ENCODE measurements around the gene PRMT7. TPM values are rescaled to one million over a fixed set of nuclear protein-coding genes. Genes with fewer than 3 reads are reported as not detected.

Gene PRMT7
- polyA plus RNA-seq, 1 donor (not counting 4 experiments of a cell fraction or from before 2014, with no cell fraction given): 27.4 TPM

DNA sequence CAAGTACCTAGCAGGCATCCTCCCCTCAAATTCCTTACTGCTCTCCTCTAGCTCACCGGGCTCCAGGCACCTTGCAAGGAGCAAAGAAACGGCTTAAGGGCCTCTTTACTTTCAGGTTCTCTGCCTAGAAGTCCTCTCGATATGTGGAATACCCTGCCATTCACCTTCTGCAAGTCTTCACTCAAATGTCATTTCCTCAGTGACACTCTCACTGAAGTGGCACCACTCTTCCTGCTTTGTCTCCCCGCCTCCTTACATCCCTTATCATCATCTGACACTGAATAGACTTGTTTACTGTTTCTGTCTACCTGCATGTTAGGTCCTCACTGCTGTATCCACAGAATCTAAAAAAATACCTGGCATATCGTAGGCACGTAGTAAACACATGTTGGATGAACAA lies 1.0 kb upstream of the PRMT7 start:
- DNase-seq (ENCODE audit: low read depth, low spot score): no peak

GRCh38 chr16:68310437-68310773 lies 414 bp upstream of the PRMT7 start:
- H3K4me3 ChIP-seq (ENCODE audit: control insufficient read depth in 2 of 3, extremely low read depth in 1 of 3, insufficient read depth in 2 of 3, low read depth in 1 of 3, low read length in 3 of 3): peak overlapping the region; percentile 92 to 98 (median 95)
- no peaks in the 10 kb centered on the region for H3K9me3 ChIP-seq (ENCODE audit: control insufficient read depth, low read depth, low read length)
- H2AFZ ChIP-seq (ENCODE audit: control insufficient read depth, low read length): peak overlapping the region; percentile 83
- no peak for TF ChIP-seq CTCF (optimal IDR thresholded peaks at IDR 0.05 in 1 of 3, IDR thresholded peaks at IDR 0.05 in 1 of 3, conservative IDR thresholded peaks at IDR 0.05 in 1 of 3; ENCODE audit: extremely low read depth in 1 of 3, insufficient read depth in 2 of 3, low read length in 3 of 3)
- no peak for TF ChIP-seq EZH2 (IDR thresholded peaks at IDR 0.05; ENCODE audit: low read length)
- H3K9ac ChIP-seq (ENCODE audit: control insufficient read depth, extremely low read depth, insufficient read depth, low read length): peak overlapping the region; percentile 83
- H3K27me3 ChIP-seq (ENCODE audit: control insufficient read depth, extremely low read depth, insufficient read depth, low read length): no peaks in the 10 kb centered on the region
- H4K20me1 ChIP-seq (ENCODE audit: control insufficient read depth, extremely low read depth, insufficient read depth, low read length): no peaks in the 10 kb centered on the region
- H3K9me1 ChIP-seq (ENCODE audit: control insufficient read depth, extremely low read depth, insufficient read depth, low read length): peaks cover 3% of the 10 kb centered on the region
- DNase-seq (ENCODE audit: low read depth, low spot score): no peak
- dilution Hi-C loops (cut with MboI; ENCODE audit: extremely low pct_ligation_motif_present, low sequenced_read_pairs): no loop called here
- peaks cover 15% of the 10 kb centered on the region for H3K4me1 ChIP-seq (ENCODE audit: control insufficient read depth, extremely low read depth, insufficient read depth, low read length)
- peaks cover 52% of the 10 kb centered on the region for H3K79me2 ChIP-seq (ENCODE audit: control insufficient read depth, insufficient read depth, low read length)
- FAIRE-seq: no peak
- peak overlapping the region; percentile 95 for H3K4me2 ChIP-seq (ENCODE audit: control insufficient read depth, extremely low read depth, insufficient read depth, low read depth, low read length)
- peaks cover 5 to 11% of the 10 kb centered on the region in 2 experiments for H3K36me3 ChIP-seq (ENCODE audit: control insufficient read depth in 2 of 2, extremely low read depth in 1 of 2, insufficient read depth in 2 of 2, low read length in 2 of 2)
- H3K27ac ChIP-seq (ENCODE audit: control insufficient read depth, insufficient read depth, low read length): peak overlapping the region; percentile 57

More for the DNA sequence above, 1.0 kb upstream of the PRMT7 start:
- Histone ChIP-seq H3K27me3 (ENCODE audit: control insufficient read depth, extremely low read depth, insufficient read depth, low read length) (no peaks in the 10 kb centered on the region), H3K36me3 (ENCODE audit: control insufficient read depth in 2 of 2, extremely low read depth in 1 of 2, insufficient read depth in 2 of 2, low read length in 2 of 2) (peaks cover 9 to 15% of the 10 kb centered on the region in 2 experiments), H3K4me2 (ENCODE audit: control insufficient read depth, extremely low read depth, insufficient read depth, low read depth, low read length) (peak overlapping the region; percentile 95), H4K20me1 (ENCODE audit: control insufficient read depth, extremely low read depth, insufficient read depth, low read length) (no peaks in the 10 kb centered on the region), H3K9me1 (ENCODE audit: control insufficient read depth, extremely low read depth, insufficient read depth, low read length) (peaks cover 3% of the 10 kb centered on the region), H3K4me3 (ENCODE audit: control insufficient read depth in 2 of 3, extremely low read depth in 1 of 3, insufficient read depth in 2 of 3, low read depth in 1 of 3, low read length in 3 of 3) (peak overlapping the region; percentile 92 to 98 (median 95)), H3K9ac (ENCODE audit: control insufficient read depth, extremely low read depth, insufficient read depth, low read length) (peak overlapping the region; percentile 83), H3K27ac (ENCODE audit: control insufficient read depth, insufficient read depth, low read length) (peak overlapping the region; percentile 57), H3K4me1 (ENCODE audit: control insufficient read depth, extremely low read depth, insufficient read depth, low read length) (peaks cover 15% of the 10 kb centered on the region), H2AFZ (ENCODE audit: control insufficient read depth, low read length) (peak overlapping the region; percentile 13), H3K79me2 (ENCODE audit: control insufficient read depth, insufficient read depth, low read length) (peaks cover 58% of the 10 kb centered on the region), H3K9me3 (ENCODE audit: control insufficient read depth, low read depth, low read length) (no peaks in the 10 kb centered on the region)
- TF ChIP-seq EZH2 (IDR thresholded peaks at IDR 0.05; ENCODE audit: low read length) (no peak), CTCF (optimal IDR thresholded peaks at IDR 0.05 in 1 of 3, IDR thresholded peaks at IDR 0.05 in 1 of 3, conservative IDR thresholded peaks at IDR 0.05 in 1 of 3; ENCODE audit: extremely low read depth in 1 of 3, insufficient read depth in 2 of 3, low read length in 3 of 3) (no peak)
- no peak for FAIRE-seq
- dilution Hi-C loops (cut with MboI; ENCODE audit: extremely low pct_ligation_motif_present, low sequenced_read_pairs): no loop called here

All from keratinocyte (primary cell).